HG03354 (cell line): Measurements from ENCODE around the gene TNFRSF11A.

ENCODE experiments used
- ATAC-seq: cut with Tn5 transposase; IDR thresholded peaks from one replicate; pipeline ENCODE4 v1.9.1; 2021; ENCODE audit warnings: mild to moderate bottlenecking; ENCODE audit not compliant: unreplicated experiment, poor library complexity, severe bottlenecking

TNFRSF11A gene

DNA sequence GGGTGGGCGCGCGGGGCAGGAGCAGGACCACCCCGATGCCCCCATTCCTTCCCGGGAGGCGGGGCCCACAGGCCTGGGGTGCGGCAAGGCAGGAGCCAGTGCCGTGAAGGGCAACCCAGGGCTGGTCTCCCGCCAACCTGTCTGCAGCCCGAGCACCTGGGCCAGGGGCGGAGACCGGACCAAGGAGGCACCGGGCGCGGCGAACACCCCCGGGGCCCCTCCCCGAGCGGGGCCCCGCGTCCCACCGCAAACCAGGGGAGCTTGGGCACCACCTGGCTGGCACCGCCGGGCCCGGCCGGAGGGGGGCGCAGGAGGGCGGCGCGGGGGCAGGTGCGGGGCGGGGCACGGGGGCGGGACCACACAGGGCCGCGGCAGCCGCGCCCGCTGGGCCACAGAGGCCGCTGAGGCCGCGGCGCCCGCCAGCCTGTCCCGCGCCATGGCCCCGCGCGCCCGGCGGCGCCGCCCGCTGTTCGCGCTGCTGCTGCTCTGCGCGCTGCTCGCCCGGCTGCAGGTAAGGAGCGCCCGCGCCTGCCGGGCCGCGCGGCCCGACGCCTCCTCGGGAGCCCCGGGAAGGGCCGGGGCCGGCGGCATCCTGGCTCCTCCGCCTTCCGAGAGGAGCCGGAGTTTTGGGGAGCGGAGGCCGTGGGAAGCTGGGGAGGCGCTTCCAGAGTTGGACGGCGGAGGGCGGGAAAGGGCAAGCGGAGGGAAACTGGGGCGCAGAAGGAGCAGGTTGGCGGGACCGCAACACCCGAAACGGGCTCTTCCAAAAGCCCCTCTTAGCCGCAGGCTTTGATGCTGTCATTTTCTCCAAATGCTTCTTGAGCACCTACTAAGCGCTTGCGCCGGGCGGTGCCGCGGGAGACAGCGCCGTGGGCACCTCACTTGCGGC is at the start of gene TNFRSF11A:
TSS of gene TNFRSF11A (plus strand) at position 394 of the 889 bp plus-strand sequence. CDS start at position 437, 43 bp downstream.
- ATAC-seq, result peak; percentile 65

DNA sequence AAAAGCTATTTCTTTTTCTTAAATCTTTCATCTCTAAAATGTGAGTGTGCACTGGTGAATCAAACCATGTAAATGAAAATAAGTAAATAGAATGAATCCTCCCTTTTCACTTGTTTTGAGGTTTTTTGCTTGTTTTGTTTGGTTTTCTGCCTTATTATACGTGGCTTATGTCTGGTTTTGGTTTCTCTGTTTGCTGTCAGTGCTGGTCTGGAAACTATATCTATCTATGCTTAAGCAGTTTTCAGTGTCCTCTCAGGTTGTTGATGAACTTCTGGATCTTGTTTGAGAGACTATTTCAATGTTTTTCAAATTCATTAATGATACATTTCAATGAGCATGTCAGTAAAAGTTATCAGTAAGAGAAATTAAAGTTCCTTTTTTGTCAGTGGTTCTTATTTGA is 48.1 kb upstream of the TNFRSF11A start:
- ATAC-seq, result no peak

DNA sequence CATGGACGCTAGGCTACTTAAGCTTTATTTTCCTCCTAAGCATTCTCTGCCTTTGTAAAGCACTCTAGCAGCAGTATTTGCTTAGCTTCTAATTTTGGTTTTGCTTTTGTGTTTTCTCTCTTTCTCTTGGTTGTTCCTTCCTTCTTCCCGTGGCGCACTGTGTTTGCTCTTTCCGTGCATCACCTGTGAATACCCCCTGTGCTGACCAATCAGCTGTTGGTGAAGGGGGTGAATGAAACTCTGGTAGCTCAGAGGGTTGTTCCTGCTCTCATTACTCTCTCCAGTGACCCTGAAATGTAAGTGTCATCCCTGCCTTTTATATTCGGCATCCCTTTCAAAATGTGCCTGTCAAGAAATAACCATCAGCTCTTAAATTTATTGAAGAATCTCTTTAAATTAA is 45.5 kb upstream of the TNFRSF11A start:
- ATAC-seq, result no peak

DNA sequence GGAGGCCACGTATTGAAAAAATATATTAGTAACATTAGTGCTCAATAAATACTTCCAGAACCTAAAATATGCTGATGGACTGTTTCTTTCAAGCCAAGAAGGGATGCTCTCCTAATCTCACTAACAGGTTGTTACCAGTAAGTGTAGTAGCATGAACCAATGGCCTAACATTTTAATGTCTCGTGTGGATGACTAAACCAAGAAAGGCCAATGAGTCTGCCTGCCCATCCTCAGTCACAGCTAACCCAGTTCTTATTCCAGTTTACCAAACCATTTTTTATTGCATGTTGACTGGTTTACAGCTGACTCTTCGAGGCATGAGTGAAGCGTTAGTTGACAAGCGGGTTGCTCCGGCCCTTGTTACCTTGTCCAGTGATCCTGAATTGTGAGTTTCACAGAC is 45.1 kb upstream of the TNFRSF11A start:
- no peak for ATAC-seq

DNA sequence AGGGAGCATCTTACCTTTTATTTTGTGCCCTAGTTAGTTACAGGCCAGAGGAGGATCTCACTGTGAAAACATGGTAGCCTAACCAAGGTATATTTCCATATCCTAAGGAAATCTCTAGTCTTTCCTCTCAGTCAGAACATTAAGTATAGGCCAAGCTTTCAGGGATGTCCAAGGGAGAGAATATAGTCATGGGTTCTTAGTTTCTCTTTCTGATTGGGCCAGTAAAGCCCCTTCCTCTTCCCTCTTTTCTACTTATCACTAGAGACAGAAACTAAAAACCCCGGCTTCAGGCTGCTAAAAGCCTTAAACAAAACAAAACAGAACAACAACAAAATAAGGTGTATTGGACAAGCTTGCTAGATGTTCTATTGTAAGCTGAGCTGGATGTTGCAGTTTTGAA is 44.3 kb upstream of the TNFRSF11A start:
- no peak for ATAC-seq

DNA sequence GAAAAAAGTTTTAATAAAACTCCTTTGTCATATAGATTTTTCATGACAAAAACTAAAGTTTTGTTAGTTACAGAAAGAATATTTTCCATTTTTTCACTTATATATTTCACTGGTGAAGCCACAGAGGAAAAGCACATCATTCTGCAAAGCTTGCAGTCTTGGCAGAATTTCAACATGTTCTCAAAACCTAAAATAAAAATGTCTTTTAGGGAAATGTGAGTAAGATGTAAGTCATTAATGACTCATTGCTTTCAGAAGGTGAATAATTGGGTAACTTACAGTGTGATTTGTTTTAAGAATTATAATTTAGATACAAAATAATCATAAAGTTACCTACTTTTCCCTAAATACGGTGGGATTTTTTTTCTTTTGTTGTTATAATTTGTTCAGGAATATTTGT is 43.4 kb upstream of the TNFRSF11A start:
- ATAC-seq, result no peak

DNA sequence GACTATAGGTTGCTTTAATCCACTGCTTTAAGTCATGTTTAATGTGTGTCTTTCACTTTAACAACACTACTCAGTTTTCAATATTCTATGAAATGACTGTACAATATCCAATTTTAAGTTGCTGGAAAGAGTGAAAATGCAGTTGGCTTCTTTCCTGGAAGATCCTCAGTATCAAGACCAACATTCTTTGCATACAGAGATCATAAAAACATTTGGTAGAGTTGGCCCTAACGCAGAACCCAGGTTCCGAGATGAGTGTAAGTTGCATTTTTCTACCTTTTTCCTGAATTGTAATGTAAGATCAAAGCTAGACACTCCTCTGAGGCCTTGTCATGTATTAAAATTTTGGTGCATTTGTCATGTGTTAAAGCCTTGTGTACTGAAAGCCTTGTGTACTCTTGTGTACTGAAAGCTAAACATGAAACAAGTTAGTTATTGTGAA is 42.9 kb upstream of the TNFRSF11A start:
- no peak for ATAC-seq

DNA sequence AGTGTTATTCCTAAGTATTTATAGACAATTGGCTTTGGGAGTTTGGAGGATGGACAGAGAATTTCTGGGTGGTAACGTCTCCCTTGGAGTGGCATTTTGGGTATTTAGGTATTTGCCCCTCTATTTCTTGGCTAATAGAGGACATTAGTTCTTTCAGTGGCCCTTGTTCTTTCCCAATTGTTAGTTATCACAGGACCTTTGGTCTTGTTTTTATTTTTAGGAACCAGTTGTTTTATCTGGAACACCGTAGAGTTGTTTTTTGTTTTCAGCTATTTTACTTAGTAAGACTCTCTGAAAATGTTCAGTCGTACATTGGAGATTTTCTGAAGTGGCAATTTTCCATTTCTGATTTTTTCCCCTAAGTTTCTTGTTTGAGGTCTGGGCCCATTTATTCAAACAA is 40.5 kb upstream of the TNFRSF11A start:
- ATAC-seq, result no peak

DNA sequence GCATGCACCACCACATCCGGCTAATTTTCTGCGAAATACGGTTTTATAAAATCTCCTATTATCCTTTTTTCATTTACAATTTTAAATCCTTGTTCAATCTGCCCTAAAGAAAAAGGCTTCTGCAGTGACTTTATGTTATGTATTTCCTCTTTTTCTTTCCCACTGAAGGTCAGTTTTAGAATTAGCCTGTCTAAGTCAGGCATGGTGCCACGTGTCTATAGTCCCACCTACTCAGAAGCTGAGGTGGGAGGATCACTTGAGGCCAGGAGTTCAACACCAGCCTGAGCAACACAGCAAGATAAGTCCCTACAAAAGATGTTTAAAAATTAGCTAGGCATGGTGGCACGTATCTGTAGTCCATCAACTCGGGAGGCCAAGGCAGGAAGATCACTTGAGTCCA is 39.8 kb upstream of the TNFRSF11A start:
- ATAC-seq, result no peak

DNA sequence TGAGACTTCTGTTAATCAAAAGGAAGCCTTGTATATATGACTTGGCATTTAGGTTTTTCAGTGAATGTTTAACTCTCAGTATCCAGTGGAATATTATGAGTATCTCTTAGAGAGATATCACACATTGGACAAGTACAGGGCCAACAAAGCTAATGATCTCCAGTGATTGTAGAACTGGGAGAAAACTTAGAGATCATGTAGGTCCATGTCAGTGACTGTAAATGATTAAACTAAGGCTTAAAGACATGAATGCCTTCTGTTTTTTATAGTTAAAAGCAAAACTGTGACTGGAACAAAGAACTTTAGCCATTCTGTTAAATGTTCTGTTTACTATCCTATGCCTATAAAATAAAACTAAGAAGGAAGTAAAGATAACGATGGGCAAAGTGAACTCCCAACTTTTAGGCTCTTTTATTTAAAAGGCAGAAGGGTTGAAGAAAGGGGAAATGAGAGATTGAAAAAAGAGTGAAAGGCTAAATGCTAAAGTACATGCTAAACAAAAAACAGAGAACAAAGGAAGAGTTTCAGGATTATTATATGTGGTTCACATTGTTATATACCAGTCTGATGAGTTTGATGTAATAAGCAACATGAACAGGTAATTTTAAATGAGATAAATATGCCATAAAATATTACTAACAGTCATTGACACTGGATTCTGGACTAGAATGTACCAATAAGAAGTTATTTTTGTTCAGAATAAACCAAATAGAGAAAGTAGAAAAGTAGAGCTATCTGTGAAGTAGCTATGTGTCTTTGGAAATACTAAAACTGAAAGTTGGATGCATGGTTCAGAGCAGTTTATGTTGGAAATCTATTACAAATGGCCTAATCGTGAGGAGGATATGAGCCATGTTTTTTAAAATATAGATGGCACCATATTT is 37.1 kb upstream of the TNFRSF11A start:
- peak; percentile 65 for ATAC-seq

DNA sequence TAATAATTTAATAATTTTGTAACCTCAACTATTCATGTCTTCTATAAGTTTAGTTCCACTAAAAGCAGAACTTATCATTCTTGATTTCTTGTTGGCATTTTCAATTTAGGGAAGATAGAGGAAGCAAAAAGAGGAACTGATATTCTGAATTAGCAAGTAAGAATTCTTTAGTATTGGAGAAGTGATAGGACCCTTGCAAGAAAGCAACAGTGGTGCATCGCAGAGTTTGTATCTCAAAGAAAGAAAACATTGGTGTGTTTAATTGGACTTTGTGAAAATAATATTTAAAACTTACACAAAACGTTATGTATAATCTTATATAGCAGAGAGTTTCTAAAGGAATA is 36.5 kb upstream of the TNFRSF11A start:
- ATAC-seq, result peak; percentile 46

DNA sequence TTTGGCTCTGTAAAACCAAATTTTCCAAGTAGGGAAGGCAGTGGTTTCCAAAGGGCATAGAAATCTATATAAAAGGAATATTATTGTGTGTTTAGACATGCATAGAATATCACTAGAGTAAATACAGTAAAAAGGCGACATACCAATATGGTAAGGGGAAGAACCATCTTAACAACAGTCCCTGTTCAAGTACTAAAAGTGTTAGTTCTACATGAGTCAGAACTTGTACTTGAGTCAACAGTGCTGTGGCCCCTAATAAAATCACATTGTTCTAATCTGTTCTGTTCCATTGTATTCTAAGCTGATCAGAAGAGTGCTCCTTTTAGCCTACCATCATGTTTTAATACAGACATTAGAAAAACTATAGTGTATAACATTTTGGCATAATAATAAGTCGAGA is 36.1 kb upstream of the TNFRSF11A start:
- peak; percentile 59 for ATAC-seq

DNA sequence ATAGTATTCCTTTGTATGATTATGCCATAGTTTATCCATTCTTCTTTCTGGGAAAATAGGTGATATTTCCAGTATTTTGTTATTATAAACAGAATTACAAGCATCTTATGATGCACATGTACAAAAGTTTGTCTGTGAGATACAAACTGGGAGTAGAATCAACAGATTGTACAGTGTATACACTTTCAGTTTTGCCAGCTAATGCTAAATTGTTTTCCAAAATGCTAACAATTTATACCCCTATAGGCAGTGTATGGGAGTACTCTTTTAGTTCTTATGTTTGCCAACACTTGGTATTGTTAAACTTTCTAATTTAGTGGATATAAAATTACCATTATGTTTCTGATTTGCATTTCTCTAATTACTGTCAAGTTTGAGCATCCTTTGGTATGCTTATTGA is 31.0 kb upstream of the TNFRSF11A start:
- ATAC-seq, result no peak

DNA sequence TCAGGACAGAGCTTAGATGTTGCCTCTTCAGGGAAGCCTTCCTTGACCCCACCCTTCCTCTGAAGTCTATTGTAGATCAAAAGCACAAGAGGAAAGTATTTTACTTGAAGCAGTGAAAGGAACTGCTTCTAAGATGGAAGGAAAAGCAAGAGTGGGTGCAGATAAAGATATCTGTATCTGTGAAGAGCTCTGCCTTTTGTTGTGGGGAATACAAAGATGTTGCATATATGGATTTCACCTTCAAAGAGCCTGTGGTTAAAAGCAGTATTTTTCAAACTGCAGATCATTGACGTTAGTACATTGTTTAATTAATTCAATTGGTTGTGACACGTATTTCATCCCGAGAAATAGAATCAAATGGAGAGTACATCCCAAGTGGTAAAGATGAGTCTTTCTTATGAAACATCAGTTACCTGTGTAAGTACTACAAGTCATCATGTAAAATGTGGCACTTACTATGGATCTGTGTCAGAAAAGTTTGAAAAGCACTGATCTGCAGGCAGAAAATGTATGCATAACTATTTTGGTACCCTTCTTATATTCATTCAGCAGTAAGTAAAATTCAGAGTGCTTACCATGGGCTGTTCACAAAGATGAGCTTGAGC is 24.6 kb upstream of the TNFRSF11A start:
- no peak for ATAC-seq

DNA sequence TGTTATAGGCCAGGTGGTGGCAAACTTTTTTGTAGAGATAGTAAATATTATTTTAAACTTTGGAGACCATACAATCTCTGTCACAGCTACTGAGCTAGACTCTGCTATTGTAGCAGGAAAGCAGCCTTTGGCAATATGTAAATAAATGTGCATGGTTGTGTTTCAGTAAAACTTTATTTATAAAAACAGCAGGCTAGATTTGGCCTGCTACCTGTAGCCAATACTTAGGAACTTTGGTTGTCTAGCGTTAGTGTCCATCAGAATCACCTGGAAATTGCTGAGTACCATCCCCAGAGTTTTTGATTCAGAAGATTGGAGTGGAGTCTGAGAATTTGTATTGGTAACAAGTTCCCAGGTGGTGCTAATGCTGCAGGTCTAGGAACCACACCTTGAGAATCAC is 23.8 kb upstream of the TNFRSF11A start:
- no peak for ATAC-seq

DNA sequence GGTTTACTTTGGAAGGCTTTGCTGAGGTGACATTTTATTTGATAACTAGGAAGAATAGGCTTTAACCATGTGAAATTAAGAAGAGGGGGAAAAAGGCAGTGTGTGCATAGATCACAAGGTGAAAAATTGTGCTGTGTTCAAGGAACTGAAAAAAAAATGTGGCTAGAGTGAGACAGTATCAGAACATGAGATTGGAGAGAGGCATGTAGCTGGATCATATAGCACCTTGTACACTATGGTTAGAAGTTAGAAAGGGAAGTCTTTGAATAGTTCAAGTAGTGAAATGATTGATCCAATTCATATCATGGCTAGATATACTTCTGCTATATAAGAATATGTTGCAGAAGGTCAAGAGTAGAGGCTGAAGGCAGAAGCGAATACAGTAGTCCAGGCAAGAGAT is 12.3 kb upstream of the TNFRSF11A start:
- ATAC-seq, result no peak

DNA sequence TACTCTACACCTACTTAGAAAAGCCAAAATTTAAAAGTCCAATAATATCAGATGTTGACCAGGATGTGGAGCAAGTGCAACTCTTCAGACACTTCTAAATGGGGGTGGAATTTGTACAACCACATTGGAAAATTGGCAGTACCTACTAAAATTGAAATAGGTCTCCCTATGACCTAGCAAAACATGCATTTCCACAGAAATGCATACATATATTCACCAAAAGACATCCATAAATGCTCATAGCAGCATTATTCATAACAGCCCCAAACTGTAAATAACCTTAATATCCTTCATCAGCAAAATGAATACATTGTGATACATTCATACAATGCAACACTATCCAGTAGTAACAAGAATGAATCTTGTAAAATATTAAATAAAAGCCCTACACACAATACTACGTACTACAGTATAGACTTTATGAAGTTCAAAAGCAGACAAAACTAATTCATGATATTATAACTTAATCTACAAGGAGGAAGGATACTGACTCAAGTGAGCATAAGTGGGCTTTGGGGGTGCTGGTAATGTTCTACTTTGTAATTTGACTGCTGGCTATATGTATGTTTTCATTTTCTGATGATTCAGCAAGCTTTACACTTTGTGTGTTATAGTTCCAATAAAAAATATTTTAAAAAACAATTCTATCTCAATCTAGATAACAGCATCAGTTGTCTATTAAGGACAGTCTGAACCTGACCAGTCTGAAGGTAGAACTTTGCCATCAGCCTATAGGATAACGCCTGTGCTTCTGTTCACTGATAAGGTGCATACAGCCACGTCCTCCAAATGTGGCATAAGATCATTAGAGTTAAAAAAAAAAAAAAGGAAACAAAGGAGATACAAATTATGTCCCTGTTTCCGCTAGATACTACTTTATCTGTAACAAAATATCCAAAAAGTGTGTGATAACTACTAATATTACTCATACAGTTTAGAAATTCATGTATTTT is 6.6 kb upstream of the TNFRSF11A start:
- ATAC-seq, result no peak

DNA sequence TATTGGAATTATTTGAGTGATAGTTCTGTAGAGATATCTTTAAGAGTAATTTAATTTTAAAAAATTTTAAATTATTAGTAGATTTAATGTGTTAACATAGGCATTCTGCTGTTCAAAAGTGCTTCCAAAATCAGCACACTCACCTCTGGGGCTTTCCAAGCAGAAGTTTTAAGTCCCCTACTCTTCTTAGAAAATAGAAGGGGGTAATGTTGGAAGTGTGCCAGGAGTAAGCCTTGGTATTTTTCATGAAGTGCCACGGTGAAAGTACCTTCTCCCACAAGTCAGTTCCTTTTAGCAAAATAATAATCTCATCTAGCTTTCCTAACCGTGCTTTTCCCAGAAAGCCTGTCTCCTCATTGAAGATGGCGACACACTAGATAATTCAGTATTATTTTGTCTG is 3.9 kb upstream of the TNFRSF11A start:
- ATAC-seq, result no peak

DNA sequence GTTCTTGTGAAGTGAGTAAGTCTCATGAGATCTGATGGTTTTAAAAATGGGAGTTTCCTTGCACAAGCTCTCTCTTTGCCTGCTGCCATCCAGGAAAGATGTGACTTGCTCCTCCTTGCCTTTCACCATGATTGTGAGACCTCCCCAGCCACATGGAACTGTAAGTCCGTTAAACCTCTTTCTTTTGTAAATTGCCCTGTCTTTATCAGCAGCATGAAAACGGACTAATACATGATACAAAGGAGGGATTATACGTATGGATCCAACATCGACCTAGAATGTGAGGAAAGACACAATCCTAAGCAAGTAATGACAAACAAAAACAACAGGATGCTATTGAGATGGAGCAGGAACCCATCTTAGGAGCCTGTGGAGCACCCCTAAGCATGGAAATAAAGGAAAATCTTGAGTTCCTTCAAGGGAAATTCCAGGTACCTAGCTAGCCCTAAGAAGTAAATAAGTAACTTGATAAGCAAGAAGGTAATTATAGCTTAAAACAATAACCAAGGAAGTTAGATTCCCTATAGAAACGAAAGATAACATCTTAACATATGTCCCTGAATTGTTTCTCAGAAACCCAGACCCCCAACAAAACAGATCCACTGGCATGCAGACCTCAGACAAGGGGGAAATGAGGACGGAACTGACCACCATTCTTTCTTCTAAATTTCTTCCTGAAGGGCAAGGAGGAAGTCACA is 1.5 kb upstream of the TNFRSF11A start:
- ATAC-seq, result no peak
